H9 (cell line): Measurements from ENCODE around the gene STAC2. TPM values are rescaled to one million over a fixed set of nuclear protein-coding genes. Genes with fewer than 3 reads are reported as not detected.

Experiments used
- DNase-seq: peaks from one replicate; pipeline ENCODE4 v3.0.0-alpha.2; 2017
- H2AFZ ChIP-seq: one replicate; pipeline ENCODE4 v1.6.1; 2013; ENCODE audit warnings: mild to moderate bottlenecking, low read length, control low read depth, moderate library complexity
- H2AK5ac ChIP-seq: 2 replicates; pipeline ENCODE4 v1.6.1; 2013; ENCODE audit warnings: low read length, control low read depth, mixed read lengths; ENCODE audit not compliant: insufficient read length
- H2BK120ac ChIP-seq: one replicate; pipeline ENCODE4 v1.6.1; 2013; ENCODE audit warnings: low read depth, mild to moderate bottlenecking, low read length, control low read depth, inconsistent platforms; ENCODE audit not compliant: poor library complexity, severe bottlenecking
- H2BK12ac ChIP-seq: 2 replicates; pipeline ENCODE4 v1.6.1; 2013; ENCODE audit warnings: low read length, control low read depth, mixed read lengths, low read depth; ENCODE audit not compliant: insufficient read length
- H2BK15ac ChIP-seq: 2 replicates; pipeline ENCODE4 v1.6.1; 2013; ENCODE audit warnings: low read depth, low read length, control low read depth
- H2BK20ac ChIP-seq: one replicate; pipeline ENCODE4 v1.6.1; 2013; ENCODE audit warnings: low read depth, mild to moderate bottlenecking, low read length, control low read depth, inconsistent platforms; ENCODE audit not compliant: poor library complexity, severe bottlenecking
- H2BK5ac ChIP-seq: 2 replicates; pipeline ENCODE4 v1.6.1; 2013; ENCODE audit warnings: low read length, control low read depth, mixed read lengths; ENCODE audit not compliant: insufficient read length
- H3K14ac ChIP-seq: 2 replicates; pipeline ENCODE4 v1.6.1; 2013; ENCODE audit warnings: low read length, control low read depth; ENCODE audit not compliant: insufficient read depth
- H3K18ac ChIP-seq: 2 replicates; pipeline ENCODE4 v1.6.1; 2013; ENCODE audit warnings: low read depth, mild to moderate bottlenecking, mixed read lengths, low read length, control low read depth; ENCODE audit not compliant: insufficient read length
- H3K23ac ChIP-seq: 2 replicates; pipeline ENCODE4 v1.6.1; 2013; ENCODE audit warnings: low read length, control low read depth, mixed read lengths, low read depth; ENCODE audit not compliant: insufficient read length
- H3K23me2 ChIP-seq: 2 replicates; pipeline ENCODE4 v1.6.1; 2013; ENCODE audit warnings: low read depth, mild to moderate bottlenecking, mixed read lengths, low read length, control low read depth; ENCODE audit not compliant: insufficient read length, poor library complexity, severe bottlenecking
- H3K27ac ChIP-seq: 2 replicates; pipeline ENCODE4 v1.5.1; 2013; ENCODE audit warnings: low read length, control low read depth, mixed read lengths, low read depth; ENCODE audit not compliant: insufficient read length
- H3K27me3 ChIP-seq: 2 replicates; pipeline ENCODE4 v1.6.1; 2013; ENCODE audit warnings: low read length, control low read depth, inconsistent platforms; ENCODE audit not compliant: insufficient read depth
- H3K4ac ChIP-seq: 2 replicates; pipeline ENCODE4 v1.6.1; 2013; ENCODE audit warnings: low read depth, mild to moderate bottlenecking, control low read depth, inconsistent platforms, low read length, moderate library complexity
- H3K4me1 ChIP-seq: 2 replicates; pipeline ENCODE4 v1.6.1; 2013; ENCODE audit warnings: low read length, control low read depth, inconsistent platforms; ENCODE audit not compliant: insufficient read depth
- H3K4me2 ChIP-seq: 2 replicates; pipeline ENCODE4 v1.6.1; 2013; ENCODE audit warnings: low read length, control low read depth, mixed read lengths; ENCODE audit not compliant: insufficient read length, insufficient read depth
- H3K56ac ChIP-seq: 2 replicates; pipeline ENCODE4 v1.6.1; 2013; ENCODE audit warnings: low read depth, mild to moderate bottlenecking, mixed read lengths, low read length, control low read depth; ENCODE audit not compliant: insufficient read length
- H3K79me1 ChIP-seq: 2 replicates; pipeline ENCODE4 v1.6.1; 2013; ENCODE audit warnings: low read depth, mild to moderate bottlenecking, moderate library complexity, low read length, control low read depth, inconsistent platforms; ENCODE audit not compliant: insufficient read depth, poor library complexity, severe bottlenecking
- H3K79me2 ChIP-seq: 2 replicates; pipeline ENCODE4 v1.6.1; 2013; ENCODE audit warnings: low read length, control low read depth, inconsistent platforms; ENCODE audit not compliant: insufficient read depth
- H3K9ac ChIP-seq: 2 replicates; pipeline ENCODE4 v1.6.1; 2013; ENCODE audit warnings: low read length, control low read depth, mixed read lengths; ENCODE audit not compliant: insufficient read length; ENCODE audit errors: extremely low read depth
- H3K9me3 ChIP-seq: one replicate; pipeline ENCODE4 v1.6.1; 2013; ENCODE audit warnings: low read depth, low read length, inconsistent platforms; ENCODE audit not compliant: control insufficient read depth
- H3T11ph ChIP-seq: one replicate; pipeline ENCODE4 v1.6.1; 2013; ENCODE audit warnings: mild to moderate bottlenecking, low read length, control low read depth, inconsistent platforms
- H4K20me1 ChIP-seq: one replicate; pipeline ENCODE4 v1.6.1; 2013; ENCODE audit not compliant: control insufficient read depth, insufficient read length, insufficient read depth
- H4K5ac ChIP-seq: 2 replicates; pipeline ENCODE4 v1.6.1; 2013; ENCODE audit warnings: low read depth, mild to moderate bottlenecking, mixed read lengths, low read length, control low read depth; ENCODE audit not compliant: insufficient read length
- H4K8ac ChIP-seq: replicated peaks from 2 replicates; pipeline ENCODE4 v1.6.1; 2013; ENCODE audit warnings: low read length, control low read depth, mixed read lengths, low read depth; ENCODE audit not compliant: insufficient read length
- H4K91ac ChIP-seq: 2 replicates; pipeline ENCODE4 v1.6.1; 2013; ENCODE audit warnings: low read depth, mild to moderate bottlenecking, moderate library complexity, mixed read lengths, low read length, control low read depth; ENCODE audit not compliant: insufficient read length
- H3K27ac Mint-ChIP-seq, 3 experiments: 2 replicates in 2 of 3; 3 replicates in 1 of 3; pipeline ENCODE4 v1.8.0; 2020 to 2021; ENCODE audit warnings: mixed read lengths in 3 of 3, mild to moderate bottlenecking in 1 of 3, moderate library complexity in 1 of 3
- H3K27me3 Mint-ChIP-seq: 2 replicates; pipeline ENCODE4 v1.8.0; 2021; ENCODE audit warnings: low read depth, mild to moderate bottlenecking, moderate library complexity, mixed read lengths
- H3K36me3 Mint-ChIP-seq, 3 experiments: 2 replicates in 2 of 3; 3 replicates in 1 of 3; pipeline ENCODE4 v1.8.0; 2020 to 2021; ENCODE audit warnings: low read depth in 3 of 3, mixed read lengths in 3 of 3; ENCODE audit not compliant: insufficient read depth in 1 of 3
- H3K4me1 Mint-ChIP-seq, 2 experiments: 2 replicates each; pipeline ENCODE4 v1.8.0; 2020; ENCODE audit warnings: mixed read lengths in 2 of 2
- H3K4me3 Mint-ChIP-seq, 2 experiments: 2 replicates in 1 of 2; 3 replicates in 1 of 2; pipeline ENCODE4 v1.8.0; 2020 to 2021; ENCODE audit warnings: mild to moderate bottlenecking in 2 of 2, mixed read lengths in 2 of 2, moderate library complexity in 1 of 2
- H3K9me3 Mint-ChIP-seq, 2 experiments: 2 replicates in 1 of 2; 3 replicates in 1 of 2; pipeline ENCODE4 v1.8.0; 2020; ENCODE audit warnings: mild to moderate bottlenecking in 2 of 2, mixed read lengths in 2 of 2, moderate library complexity in 1 of 2
- WGBS: extraction: QIAGEN DNeasy Blood & Tissue Kit; methylation state at CpG from one replicate; pipeline ENCODE4 v1.1.7; 2013; ENCODE audit warnings: missing lambda C conversion rate, low lambda C conversion rate, mixed read lengths; ENCODE audit not compliant: insufficient read length; ENCODE audit errors: extremely low coverage; 5-methylcytosine and 5-hydroxymethylcytosine counted together
- total RNA-seq: library from RNA; stranded (reverse); gene quantifications from 2 replicates; pipeline ENCODE4 v1.2.1, GENCODE V29; 2021
- TF ChIP-seq, protein P1 (sequence below): fragments of 200-600 bp; sonication (generic); conservative IDR thresholded peaks from 3 replicates; pipeline ENCODE4 v1.8.0; 2021; ENCODE audit warnings: antibody characterized with exemption, mild to moderate bottlenecking

Gene STAC2
- total RNA-seq, 1 experiment from 2014 or later = 2.5 TPM

DNA sequence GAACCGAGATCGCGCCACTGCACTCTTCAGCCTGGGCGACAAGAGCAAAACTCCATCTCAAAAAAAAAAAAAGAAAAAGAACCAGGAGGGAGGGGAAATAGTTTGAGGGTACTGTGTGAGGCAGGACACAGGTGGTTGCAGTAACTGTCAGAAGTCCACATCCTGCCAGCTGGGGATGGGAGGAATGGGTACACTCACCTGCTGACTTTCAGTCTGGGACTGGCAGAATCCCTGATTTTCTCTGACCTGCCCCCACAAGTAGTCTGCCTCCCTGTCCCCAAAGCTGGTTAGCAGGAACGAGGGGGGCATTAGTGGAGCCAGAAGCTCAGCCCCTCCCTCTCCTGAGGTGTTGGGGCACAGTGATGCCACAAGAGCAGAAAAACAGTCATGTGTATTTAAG is 52.7 kb downstream of the STAC2 start:
- no peak overlapping the region for H3T11ph ChIP-seq
- no peaks in the 10 kb centered on the region for H3K9me3 ChIP-seq
- H2AK5ac ChIP-seq = no peak overlapping the region
- no peak overlapping the region for H3K18ac ChIP-seq
- H2AFZ ChIP-seq = no peak overlapping the region
- Mint-ChIP-seq H3K4me3 (no peak overlapping the region), H3K27me3 (peaks cover 13% of the 10 kb centered on the region), H3K27ac (0 out of 7 replicates have a peak overlapping the region, but pooled peaks of 1 of the 3 experiments have one; percentile 27), H3K4me1 (peaks cover 30 to 52% of the 10 kb centered on the region in 2 experiments), H3K36me3 (peaks cover 9 to 33% (median 18%) of the 10 kb centered on the region in 3 experiments), H3K9me3 (peaks cover 4 to 8% of the 10 kb centered on the region in 2 experiments; a peak in 4 of 5 replicates)
- no peak overlapping the region for H2BK15ac ChIP-seq
- H4K91ac ChIP-seq = no peak overlapping the region
- no peak overlapping the region for H3K23ac ChIP-seq
- H2BK12ac ChIP-seq = no peak overlapping the region
- no peaks in the 10 kb centered on the region for H3K79me2 ChIP-seq
- H3K27ac ChIP-seq = no peak overlapping the region
- H3K9ac ChIP-seq = no peak overlapping the region
- no peak overlapping the region for H2BK5ac ChIP-seq
- H3K4me1 ChIP-seq = no peaks in the 10 kb centered on the region; the same call in 1 of the 2 replicates
- no peak overlapping the region for H4K8ac ChIP-seq
- no peak overlapping the region for H4K5ac ChIP-seq
- H2BK20ac ChIP-seq = no peak overlapping the region
- H2BK120ac ChIP-seq = no peak overlapping the region
- no peaks in the 10 kb centered on the region for H3K23me2 ChIP-seq
- H4K20me1 ChIP-seq = no peaks in the 10 kb centered on the region
- no peak overlapping the region for H3K56ac ChIP-seq
- no peak overlapping the region for H3K14ac ChIP-seq
- DNase-seq = peak; percentile 29
- H3K4ac ChIP-seq = no peak overlapping the region
- WGBS = no CpG with 5 or more reads among the region's 5 CpGs
- TF ChIP-seq, protein P1, sequence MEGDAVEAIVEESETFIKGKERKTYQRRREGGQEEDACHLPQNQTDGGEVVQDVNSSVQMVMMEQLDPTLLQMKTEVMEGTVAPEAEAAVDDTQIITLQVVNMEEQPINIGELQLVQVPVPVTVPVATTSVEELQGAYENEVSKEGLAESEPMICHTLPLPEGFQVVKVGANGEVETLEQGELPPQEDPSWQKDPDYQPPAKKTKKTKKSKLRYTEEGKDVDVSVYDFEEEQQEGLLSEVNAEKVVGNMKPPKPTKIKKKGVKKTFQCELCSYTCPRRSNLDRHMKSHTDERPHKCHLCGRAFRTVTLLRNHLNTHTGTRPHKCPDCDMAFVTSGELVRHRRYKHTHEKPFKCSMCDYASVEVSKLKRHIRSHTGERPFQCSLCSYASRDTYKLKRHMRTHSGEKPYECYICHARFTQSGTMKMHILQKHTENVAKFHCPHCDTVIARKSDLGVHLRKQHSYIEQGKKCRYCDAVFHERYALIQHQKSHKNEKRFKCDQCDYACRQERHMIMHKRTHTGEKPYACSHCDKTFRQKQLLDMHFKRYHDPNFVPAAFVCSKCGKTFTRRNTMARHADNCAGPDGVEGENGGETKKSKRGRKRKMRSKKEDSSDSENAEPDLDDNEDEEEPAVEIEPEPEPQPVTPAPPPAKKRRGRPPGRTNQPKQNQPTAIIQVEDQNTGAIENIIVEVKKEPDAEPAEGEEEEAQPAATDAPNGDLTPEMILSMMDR = no peak
- no peaks in the 10 kb centered on the region for H3K27me3 ChIP-seq
- no peaks in the 10 kb centered on the region for H3K79me1 ChIP-seq
- H3K4me2 ChIP-seq = no peak overlapping the region
